Vagina (tissue), 2 donors: ENCODE measurements around the gene RPRD1B.

Source experiments
- CTCF ChIP-seq, 3 experiments: fragments of 450-650 bp in 2 of 3; fragments of 200-600 bp in 1 of 3; sonication (generic) in 1 of 3; IDR thresholded peaks; one replicate each; pipeline ENCODE4 v1.5.1; 2017 to 2019; ENCODE audit warnings: antibody characterized with exemption in 3 of 3, mild to moderate bottlenecking in 2 of 3, moderate library complexity in 2 of 3
- POLR2A ChIP-seq, 2 donors: fragments of 450-650 bp; IDR thresholded peaks; one replicate each; pipeline ENCODE4 v1.6.1; 2017; ENCODE audit warnings: antibody characterized with exemption in 2 of 2, mild to moderate bottlenecking in 2 of 2, moderate library complexity in 2 of 2
- POLR2AphosphoS5 ChIP-seq, 2 donors: sonication (generic); formaldehyde crosslinking; IDR thresholded peaks; one replicate each; pipeline ENCODE4 v1.9.0; 2017; ENCODE audit warnings: antibody characterized with exemption in 2 of 2, mild to moderate bottlenecking in 2 of 2, low read depth in 1 of 2; ENCODE audit not compliant: insufficient read depth in 1 of 2

GRCh38 chr20:38073307-38074071, 39.9 kb downstream of the RPRD1B start:
- peak; percentile 53 to 67 (median 58) for TF ChIP-seq CTCF (IDR thresholded peaks at IDR 0.05)
- no peak for TF ChIP-seq POLR2A (IDR thresholded peaks at IDR 0.05)
- no peak for TF ChIP-seq POLR2AphosphoS5 (IDR thresholded peaks at IDR 0.05; ENCODE audit: insufficient read depth in 1 of 2, low read depth in 1 of 2)
